HFFc6 (cell line): ENCODE measurements around the gene LIMS1. TPM values are rescaled to one million over a fixed set of nuclear protein-coding genes. Genes with fewer than 3 reads are reported as not detected.

Experiments
- DNase-seq: peaks from one replicate; pipeline ENCODE4 v3.0.0-alpha.2; 2018
- H3K27ac Mint-ChIP-seq: 2 replicates; pipeline ENCODE4 v1.8.0; 2020; ENCODE audit warnings: mild to moderate bottlenecking, mixed read lengths
- H3K27me3 Mint-ChIP-seq: 2 replicates; pipeline ENCODE4 v1.8.0; 2021; ENCODE audit warnings: mild to moderate bottlenecking, moderate library complexity, mixed read lengths; ENCODE audit not compliant: insufficient read depth
- H3K36me3 Mint-ChIP-seq: 2 replicates; pipeline ENCODE4 v1.8.0; 2021; ENCODE audit warnings: low read depth, mixed read lengths
- H3K4me1 Mint-ChIP-seq: 2 replicates; pipeline ENCODE4 v1.8.0; 2020; ENCODE audit warnings: low read depth, mixed read lengths
- H3K4me3 Mint-ChIP-seq: 2 replicates; pipeline ENCODE4 v1.8.0; 2020; ENCODE audit warnings: mild to moderate bottlenecking, moderate library complexity, mixed read lengths
- H3K9me3 Mint-ChIP-seq: 2 replicates; pipeline ENCODE4 v1.8.0; 2020; ENCODE audit warnings: mild to moderate bottlenecking, mixed read lengths
- CTCF ChIP-seq: fragments of 200-600 bp; sonication (generic); IDR thresholded peaks from 2 replicates; pipeline ENCODE4 v1.5.0; 2021; ENCODE audit warnings: antibody characterized with exemption, mild to moderate bottlenecking
- total RNA-seq, 6 experiments: library from RNA; stranded (reverse); fragmentation: NEBNext Ultra II Directional; extraction: Animal tissue kit (Norgen Biotek cat#: 25700); gene quantifications; 2 replicates in 1 of 6; 3 replicates in 5 of 6; pipeline ENCODE4 v1.2.3, GENCODE V29; 2021

Gene LIMS1
- total RNA-seq, 6 experiments from 2014 or later, result 57.0 to 58.7 (median 57.8) TPM

DNA sequence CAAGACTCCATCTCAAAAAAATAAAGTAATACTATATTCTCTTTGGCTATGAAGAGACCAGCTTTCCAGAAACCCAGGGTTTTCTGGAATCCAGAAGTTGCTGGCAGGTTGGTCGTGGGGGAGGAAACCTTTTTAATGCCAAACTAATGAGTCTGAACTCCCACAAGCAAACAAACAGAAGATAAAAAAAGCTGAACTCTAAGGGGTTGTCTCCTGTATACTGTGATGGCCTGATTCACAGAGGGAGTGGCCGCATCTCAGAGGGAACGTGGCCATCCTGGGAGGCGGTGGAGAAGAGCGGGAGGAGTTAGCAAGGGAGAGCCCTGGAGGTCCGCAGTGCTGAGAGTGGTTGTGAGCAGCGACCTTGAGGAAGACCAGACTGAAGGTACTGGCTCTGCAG is 36.1 kb downstream of the LIMS1 start:
- H3K36me3 Mint-ChIP-seq, result no peaks in the 10 kb centered on the region; the same call in 1 of the 2 replicates
- no peak for TF ChIP-seq CTCF
- H3K9me3 Mint-ChIP-seq, result no peaks in the 10 kb centered on the region
- no peaks in the 10 kb centered on the region; the same call in none of the 2 replicates for H3K27me3 Mint-ChIP-seq
- H3K27ac Mint-ChIP-seq, result peak overlapping the region; percentile 79
- DNase-seq, result peak; percentile 52
- peak overlapping the region; percentile 60 for H3K4me3 Mint-ChIP-seq
- H3K4me1 Mint-ChIP-seq, result peaks cover 63% of the 10 kb centered on the region

DNA sequence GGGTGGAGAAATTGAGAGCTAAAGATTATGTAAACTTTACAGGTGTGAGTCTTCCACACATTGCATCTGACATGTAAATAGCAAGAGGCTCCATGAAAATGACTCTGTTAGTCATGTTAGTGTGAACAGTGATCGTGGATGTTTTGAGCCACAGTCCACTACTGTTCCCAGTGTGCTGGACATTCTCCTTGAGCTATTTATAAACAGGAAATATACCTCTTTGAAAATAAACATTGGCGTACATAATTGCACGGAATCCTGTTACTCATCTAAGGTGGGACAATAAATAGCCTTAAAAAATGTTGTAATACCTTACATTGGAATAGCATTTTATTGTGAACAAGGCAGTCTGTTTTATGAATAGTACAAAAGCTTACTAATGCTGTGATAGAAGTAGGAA is 37.0 kb downstream of the LIMS1 start:
- DNase-seq, result peak; percentile 29
- H3K4me1 Mint-ChIP-seq, result peaks cover 71% of the 10 kb centered on the region
- no peaks in the 10 kb centered on the region for H3K9me3 Mint-ChIP-seq
- H3K4me3 Mint-ChIP-seq, result peak overlapping the region; percentile 24
- no peaks in the 10 kb centered on the region; the same call in 1 of the 2 replicates for H3K36me3 Mint-ChIP-seq
- no peaks in the 10 kb centered on the region; the same call in none of the 2 replicates for H3K27me3 Mint-ChIP-seq
- no peak for TF ChIP-seq CTCF
- peak overlapping the region; percentile 79 for H3K27ac Mint-ChIP-seq

- Mint-ChIP-seq H3K4me3 (peak overlapping the region; percentile 50), H3K36me3 (no peaks in the 10 kb centered on the region; the same call in 1 of the 2 replicates), H3K27me3 (no peaks in the 10 kb centered on the region; the same call in none of the 2 replicates), H3K9me3 (no peaks in the 10 kb centered on the region), H3K27ac (peak overlapping the region; percentile 65), H3K4me1 (peaks cover 89% of the 10 kb centered on the region)
- DNase-seq, result peak; percentile 66
- no peak for TF ChIP-seq CTCF
Observed at GRCh38 chr2:108573061-108573460, 38.8 kb downstream of the LIMS1 start.

- no peak for DNase-seq
- no peaks in the 10 kb centered on the region; the same call in none of the 2 replicates for H3K27me3 Mint-ChIP-seq
- H3K9me3 Mint-ChIP-seq, result no peaks in the 10 kb centered on the region
- H3K4me1 Mint-ChIP-seq, result peaks cover 96% of the 10 kb centered on the region
- H3K36me3 Mint-ChIP-seq, result no peaks in the 10 kb centered on the region; the same call in 1 of the 2 replicates
- TF ChIP-seq CTCF, result no peak
- no peak overlapping the region for H3K27ac Mint-ChIP-seq
- no peak overlapping the region for H3K4me3 Mint-ChIP-seq
Observed at GRCh38 chr2:108574332-108574731, 40.1 kb downstream of the LIMS1 start.

DNA sequence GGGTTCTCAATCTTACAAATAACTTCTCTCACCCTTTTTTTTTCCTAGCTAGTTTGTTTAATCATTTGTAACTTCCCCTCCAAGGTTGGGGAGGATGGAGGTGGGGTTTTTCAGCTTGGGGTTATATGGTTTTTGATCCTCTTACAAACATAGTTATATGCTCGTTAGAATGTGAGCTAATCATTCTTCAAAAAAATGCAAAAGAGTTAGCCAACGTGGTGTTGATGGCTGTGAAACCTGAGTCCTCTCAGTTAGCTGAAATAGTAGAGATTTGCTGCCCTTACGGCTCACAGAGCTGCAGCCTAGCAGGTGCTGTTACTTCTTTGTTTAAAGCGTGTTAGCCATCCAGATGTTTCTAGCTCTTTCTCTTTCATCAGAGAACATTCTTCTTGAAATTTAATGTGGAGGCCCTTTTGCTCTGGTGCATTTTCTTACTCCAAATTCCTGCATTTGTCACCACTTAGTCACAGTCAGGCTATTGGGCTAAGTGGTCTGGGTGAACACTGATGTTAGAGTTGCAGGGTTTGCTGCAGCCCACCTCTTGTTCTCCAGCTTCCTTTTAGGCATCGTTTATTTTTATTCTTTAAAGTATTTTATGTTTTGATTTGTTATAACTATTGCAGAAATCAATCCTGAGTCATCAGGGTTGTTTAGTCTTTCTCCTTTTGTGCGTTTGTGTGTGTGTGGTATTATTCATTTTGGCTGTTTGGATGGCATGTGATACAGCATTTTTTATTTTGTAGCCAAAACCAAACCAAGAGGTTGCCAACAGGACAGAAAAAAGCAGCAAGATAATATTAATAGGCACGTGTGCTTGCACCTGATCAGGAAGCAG is 41.1 kb downstream of the LIMS1 start:
- no peaks in the 10 kb centered on the region; the same call in none of the 2 replicates for H3K27me3 Mint-ChIP-seq
- H3K9me3 Mint-ChIP-seq, result no peaks in the 10 kb centered on the region
- H3K4me3 Mint-ChIP-seq, result peak overlapping the region; percentile 80
- H3K27ac Mint-ChIP-seq, result peak overlapping the region; percentile 78
- no peak for TF ChIP-seq CTCF
- peak; percentile 80 for DNase-seq
- H3K36me3 Mint-ChIP-seq, result no peaks in the 10 kb centered on the region
- H3K4me1 Mint-ChIP-seq, result peaks cover 96% of the 10 kb centered on the region
